LNCaP clone FGC (cell line): ENCODE data around the gene DYNC1I1.

Experiments
- DNase-seq: peaks from one replicate; pipeline ENCODE4 v3.0.0-alpha.2; 2011; ENCODE audit warnings: low read depth
- H3K4me3 ChIP-seq: 2 replicates; pipeline ENCODE4 v1.5.1; 2011; ENCODE audit warnings: mild to moderate bottlenecking, low read depth, low read length, control low read depth
- TF ChIP-seq, protein P1 (sequence below): IDR thresholded peaks from 2 replicates; pipeline ENCODE4 v1.5.1; 2012; ENCODE audit warnings: mild to moderate bottlenecking; ENCODE audit not compliant: control insufficient read depth, insufficient read depth; ENCODE audit errors: extremely low read depth

The DYNC1I1 gene

GRCh38 chr7:95802270-95802669 is 29.9 kb downstream of the DYNC1I1 start:
- H3K4me3 ChIP-seq: no peak overlapping the region
- TF ChIP-seq, protein P1, sequence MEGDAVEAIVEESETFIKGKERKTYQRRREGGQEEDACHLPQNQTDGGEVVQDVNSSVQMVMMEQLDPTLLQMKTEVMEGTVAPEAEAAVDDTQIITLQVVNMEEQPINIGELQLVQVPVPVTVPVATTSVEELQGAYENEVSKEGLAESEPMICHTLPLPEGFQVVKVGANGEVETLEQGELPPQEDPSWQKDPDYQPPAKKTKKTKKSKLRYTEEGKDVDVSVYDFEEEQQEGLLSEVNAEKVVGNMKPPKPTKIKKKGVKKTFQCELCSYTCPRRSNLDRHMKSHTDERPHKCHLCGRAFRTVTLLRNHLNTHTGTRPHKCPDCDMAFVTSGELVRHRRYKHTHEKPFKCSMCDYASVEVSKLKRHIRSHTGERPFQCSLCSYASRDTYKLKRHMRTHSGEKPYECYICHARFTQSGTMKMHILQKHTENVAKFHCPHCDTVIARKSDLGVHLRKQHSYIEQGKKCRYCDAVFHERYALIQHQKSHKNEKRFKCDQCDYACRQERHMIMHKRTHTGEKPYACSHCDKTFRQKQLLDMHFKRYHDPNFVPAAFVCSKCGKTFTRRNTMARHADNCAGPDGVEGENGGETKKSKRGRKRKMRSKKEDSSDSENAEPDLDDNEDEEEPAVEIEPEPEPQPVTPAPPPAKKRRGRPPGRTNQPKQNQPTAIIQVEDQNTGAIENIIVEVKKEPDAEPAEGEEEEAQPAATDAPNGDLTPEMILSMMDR: no peak
- DNase-seq: no peak

DNA sequence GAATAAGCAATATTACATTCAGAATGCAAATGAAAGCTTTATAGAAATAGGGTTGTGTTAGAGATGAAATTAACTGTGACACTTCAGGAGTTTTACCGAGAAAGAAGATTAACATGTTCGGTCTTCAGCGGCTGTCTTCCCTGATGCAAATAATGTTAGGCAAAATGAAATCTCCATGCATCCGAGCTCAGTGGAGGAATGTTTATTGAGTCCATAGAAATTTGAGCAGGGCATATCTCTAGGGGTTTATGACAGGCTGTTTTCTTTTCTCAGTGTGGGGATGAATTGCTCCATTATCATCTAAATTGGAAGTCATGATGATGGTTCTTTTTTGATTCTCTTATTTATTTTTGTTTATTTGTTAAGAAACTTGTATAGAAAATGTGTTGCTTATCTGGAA is 31.7 kb downstream of the DYNC1I1 start:
- TF ChIP-seq, protein P1: no peak
- no peak for DNase-seq
- no peak overlapping the region for H3K4me3 ChIP-seq

DNA sequence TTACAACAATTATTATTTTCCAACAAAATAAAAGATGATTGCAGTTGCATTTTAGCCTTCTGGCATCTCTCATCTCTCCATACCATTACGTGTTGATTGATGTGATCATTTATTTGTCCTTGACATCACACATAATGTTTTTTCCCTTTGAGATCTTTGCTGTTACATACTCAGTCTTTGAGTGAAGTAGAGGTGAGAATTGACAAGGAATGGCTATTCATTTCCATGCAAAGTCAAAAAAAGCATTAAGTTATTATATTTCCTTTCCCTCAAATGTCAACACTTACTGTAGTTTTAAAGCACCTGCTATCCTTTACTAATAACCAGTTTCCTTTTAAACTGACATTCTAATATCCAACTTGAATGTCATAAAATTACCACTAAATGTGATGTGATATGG is 33.6 kb downstream of the DYNC1I1 start:
- no peak overlapping the region for H3K4me3 ChIP-seq
- DNase-seq: no peak
- TF ChIP-seq, protein P1: no peak

DNA sequence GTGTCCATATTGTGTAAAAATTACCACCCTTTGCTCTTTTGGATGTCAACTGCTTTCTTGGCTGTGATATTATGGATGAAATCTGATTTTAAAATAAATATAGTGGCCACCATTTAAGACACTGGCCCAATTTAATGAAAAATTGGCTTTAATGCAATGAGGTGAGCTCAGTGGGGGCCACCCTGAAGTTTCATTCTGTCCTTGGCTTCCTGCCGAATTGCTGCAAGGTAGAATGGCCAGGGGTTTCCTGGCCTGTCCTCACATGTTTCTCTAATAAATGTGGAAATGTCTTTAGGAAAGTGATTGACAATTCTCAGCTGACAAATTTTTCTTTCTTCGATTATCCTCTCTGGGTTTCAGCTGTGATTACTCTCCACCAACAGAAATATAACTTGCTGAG is 36.0 kb downstream of the DYNC1I1 start:
- TF ChIP-seq, protein P1: no peak
- H3K4me3 ChIP-seq: no peak overlapping the region
- no peak for DNase-seq

DNA sequence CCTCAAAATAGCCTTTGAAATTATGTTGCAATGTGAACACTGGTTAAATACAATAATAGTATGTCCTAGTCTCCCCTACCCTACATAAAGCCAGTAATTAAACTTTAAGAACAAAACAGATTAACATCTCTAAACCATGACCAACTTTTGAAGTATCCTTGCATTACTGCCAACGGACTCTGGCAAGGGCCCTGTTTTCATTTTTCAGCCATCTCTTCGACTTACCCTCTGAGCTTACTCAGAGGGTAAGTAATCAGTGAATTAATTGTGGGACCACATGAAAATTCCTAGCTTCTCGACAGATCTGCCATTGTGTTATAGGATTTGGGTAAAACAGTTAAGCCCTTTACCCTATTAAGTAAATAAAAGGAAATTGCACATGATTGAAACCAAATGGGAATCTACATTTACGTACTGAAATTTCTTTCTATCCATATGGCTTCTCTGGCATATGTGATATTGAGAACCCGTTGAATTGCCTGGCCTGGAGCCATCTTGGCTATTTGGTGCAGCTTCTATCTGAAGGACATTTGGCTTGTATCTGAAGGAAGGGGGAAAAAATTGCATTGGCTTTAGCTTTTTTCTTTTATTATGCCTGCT is 39.6 kb downstream of the DYNC1I1 start:
- no peak overlapping the region for H3K4me3 ChIP-seq
- DNase-seq: no peak
- TF ChIP-seq, protein P1: no peak

GRCh38 chr7:95814721-95815120 is 42.4 kb downstream of the DYNC1I1 start:
- DNase-seq: no peak
- H3K4me3 ChIP-seq: no peak overlapping the region

More at GRCh38 chr7:95814721-95815120, 42.4 kb downstream of the DYNC1I1 start:
- TF ChIP-seq, protein P1: no peak
